ENCODE data around the gene OAS2.
"Not testable (repeated sequence)": the region's sequence is repeated elsewhere in the genome, so short reads cannot be mapped to it uniquely, and the experiment has no call there.

Gene OAS2

DNA sequence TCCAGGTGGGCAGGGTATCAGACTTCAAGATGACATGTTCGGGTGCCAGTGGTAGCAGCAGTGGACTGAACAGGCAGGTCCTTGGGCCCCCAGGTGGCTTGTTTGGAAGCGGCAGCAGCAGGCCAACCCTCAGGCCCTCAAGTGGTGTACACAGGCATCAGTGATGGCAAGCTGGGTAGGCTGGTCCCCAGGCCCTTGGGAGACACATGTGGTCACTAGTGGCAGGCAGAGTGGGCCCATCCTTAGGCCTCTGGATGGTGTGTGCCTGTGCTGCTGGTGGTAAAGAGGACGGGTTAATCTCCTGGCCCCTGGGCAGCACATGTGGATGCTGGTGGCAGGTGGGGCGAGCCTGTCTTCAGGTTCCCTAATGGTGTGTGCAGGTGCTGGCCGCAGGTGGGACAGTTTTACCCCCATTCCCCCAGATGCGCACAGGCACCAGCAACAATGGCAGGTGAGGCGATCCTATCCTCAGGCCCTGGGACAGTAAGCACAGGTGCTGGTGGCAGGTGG, 8.0 kb downstream of the OAS2 start:
- no peak for DNase-seq

DNA sequence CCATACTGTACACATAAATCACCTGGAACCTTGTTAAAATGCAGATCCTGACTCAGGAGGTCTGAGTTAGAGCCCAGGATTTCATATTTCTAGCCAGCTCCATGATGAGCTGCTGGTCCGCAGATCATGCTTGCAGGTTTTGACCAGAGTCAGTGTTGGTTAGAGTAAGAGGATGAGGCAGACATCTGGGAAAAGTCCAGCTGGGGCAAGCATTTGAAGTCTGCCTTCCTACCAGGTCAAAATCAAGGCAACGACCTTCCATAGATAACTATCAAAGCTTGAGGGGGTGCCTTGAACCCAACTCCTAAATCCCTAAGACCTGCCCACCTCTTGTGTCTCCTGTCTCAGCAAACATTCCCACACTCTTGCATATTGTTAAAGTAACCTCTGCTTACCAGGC, 9.2 kb downstream of the OAS2 start:
- peak; percentile 28 for DNase-seq

GRCh38 chr12:112988224-112988623, 9.9 kb downstream of the OAS2 start:
- DNase-seq = no peak

DNA sequence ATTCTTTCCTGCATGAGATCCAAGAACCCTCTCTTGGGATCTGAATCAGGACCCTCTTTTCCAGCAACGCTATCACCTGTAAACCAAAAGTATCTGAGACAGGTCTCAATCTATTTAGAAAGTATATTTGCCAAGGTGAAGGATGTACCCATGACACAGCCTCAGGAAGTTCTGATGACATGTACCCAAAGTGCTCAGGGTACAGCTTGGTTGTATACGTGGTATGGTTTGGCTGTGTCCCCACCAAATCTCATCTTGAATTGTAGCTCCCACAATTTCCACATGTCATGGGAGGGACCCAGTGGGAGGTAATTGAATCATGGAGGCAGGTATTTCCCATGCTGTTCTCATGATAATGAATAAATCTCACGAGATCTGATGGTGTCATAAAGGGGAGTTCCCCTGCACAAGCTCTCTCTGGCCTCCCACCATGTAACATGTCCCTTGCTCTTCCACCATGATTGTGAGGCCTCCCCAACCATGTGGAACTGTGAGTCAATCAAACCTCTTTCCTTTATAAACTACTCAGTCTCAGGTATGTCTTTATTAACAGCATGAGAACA, 10.6 kb downstream of the OAS2 start:
- DNase-seq = not testable (repeated sequence)

DNA sequence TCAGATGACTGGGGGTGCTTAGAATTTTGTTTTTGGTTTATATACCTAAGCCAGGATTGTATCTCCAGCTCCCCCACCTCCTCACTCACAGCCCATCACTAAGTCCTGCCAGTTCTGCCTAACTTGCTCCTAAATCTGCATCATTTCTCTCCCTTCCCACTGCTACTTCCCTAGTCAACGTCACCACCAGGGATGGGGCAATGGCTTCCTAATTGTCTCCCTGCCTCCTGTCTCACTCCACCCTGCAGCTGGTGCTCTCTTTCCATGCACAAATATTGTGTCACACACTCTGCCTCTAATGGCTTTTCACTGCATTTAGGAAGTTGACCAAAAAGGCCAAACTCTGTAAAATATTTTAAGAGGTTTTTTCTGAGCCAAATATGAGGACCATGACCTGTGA, 11.5 kb downstream of the OAS2 start:
- no peak for DNase-seq

DNA sequence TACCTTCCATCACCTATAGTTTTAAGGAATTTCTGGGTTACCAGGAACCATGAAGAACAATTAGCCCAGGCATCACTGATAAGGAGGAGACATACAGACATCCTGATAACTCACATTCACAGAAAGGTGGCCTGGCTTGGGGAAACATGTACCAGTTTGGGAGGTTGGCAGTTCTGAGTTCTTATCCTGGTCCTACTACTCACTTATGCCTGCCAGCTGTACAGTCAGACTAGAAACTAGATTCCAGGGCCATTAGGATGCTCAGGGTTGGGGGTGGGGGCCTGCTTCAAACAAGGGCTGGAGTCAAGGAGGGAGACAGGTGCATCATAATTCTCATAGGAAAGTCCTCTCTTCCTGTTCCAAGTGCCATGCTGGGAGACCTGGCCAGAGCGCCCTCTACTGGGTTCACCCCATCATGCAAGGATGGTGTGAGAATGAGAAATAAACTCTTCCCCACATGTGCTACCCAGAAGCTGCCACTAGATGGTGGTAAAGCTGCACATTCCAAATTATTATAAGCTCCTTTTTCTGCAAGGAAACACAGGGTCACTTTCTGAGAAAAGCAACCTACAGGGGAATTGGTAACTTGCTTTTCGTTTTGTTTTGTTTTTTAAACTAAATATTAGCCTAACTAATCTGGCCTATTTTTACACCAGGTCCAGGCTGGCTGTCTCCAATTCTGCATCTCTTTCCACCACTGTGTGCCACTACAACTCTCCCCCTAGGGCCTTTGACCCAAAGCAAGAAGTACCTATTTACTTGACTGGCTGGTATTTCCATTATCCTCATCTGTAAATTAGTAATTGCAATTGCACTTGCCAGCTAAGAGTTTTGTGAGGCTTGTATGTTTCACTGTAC, 14.5 kb downstream of the OAS2 start:
- peak; percentile 81 for DNase-seq

DNA sequence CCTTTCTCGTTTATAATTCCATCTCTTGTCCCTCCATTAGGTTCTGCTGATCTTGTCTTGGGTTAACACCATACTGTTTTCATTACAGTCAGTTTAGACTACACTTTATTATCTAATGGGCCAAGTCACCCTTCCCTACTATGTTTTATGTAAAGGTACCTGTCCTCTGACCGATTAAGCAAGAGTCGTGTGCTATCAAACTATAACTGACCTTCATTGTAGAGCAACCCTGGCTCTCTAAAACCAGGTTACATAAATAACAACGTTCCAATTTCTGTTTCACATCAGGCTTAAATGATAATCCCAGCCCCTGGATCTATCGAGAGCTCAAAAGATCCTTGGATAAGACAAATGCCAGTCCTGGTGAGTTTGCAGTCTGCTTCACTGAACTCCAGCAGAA, 16.7 kb downstream of the OAS2 start:
- DNase-seq = no peak

DNA sequence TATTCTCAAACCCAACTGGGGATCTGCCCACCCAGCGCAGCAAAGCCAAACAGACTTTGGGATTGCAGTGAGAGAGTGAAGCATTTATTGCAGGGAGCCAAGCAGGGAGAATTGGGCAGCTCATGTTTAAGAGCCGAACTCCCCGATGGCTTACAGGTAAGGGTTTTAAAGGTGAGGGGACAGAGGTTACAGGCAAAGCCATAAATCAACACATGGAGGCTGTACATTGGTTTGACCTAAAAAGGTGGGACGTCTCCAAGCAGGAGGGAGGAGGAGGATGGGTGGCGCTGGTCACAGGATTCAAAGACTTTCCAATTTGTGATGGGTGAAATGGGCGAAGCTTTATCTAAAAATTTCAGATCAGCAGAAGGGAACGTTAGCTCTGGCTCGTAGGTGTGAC, 18.2 kb downstream of the OAS2 start:
- DNase-seq = no peak

GRCh38 chr12:112997506-112997905, 19.2 kb downstream of the OAS2 start:
- DNase-seq = no peak

DNA sequence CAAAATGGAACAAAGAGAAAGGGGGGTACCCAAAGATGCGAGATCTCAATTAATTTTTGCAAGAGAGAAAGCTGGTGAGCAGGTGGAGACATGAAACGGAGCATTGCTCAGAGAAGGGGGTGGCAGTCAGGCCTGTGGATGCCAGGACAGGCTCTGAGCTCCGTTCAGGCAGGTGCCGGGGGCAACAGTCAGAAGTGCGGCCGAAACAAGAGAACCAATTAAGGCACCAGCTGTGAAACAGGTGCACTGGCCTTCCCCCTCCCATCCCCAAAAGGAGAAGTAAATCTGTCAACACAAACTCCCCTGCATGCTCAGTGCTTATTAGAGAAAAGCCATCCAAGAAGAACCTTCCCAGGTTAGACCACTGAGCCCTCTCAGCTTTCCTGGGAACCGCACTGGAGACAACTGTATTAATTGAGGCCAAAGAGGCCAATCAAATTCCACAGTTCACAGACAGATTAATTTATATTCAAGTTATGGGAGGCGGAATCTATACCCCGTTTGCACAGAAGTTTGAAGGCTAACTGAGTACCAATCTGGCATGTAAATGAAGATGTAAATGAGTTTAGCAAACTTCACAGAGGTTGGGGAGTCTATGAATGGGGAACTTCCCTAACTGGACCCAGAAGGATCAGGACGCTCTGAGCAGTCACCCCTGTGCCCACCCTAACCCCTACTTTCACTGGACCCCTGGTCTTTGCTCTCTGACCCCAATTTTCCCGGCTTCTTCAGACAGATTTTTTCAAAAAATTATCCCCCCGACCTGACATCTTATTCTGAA, 20.9 kb downstream of the OAS2 start:
- DNase-seq = no peak

GRCh38 chr12:113000433-113000832, 22.1 kb downstream of the OAS2 start:
- DNase-seq = no peak

- DNase-seq = no peak
Observed at GRCh38 chr12:113002155-113002554, 23.8 kb downstream of the OAS2 start.

DNA sequence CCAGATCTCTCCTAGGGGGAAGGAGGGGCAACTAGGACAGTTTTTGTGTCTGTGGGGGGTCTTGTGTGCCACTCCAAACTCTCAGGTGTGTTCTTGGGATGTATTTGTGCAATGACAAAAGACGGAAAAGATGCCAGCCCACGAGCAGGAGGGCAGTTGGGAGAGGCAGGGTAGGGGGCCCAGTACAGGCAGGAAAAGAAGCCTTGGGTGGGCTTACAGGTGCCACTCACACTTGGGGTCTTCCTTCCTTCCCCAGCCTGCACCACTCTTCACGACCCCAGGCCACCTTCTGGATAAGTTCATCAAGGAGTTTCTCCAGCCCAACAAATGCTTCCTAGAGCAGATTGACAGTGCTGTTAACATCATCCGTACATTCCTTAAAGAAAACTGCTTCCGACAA, 24.4 kb downstream of the OAS2 start:
- peak; percentile 30 for DNase-seq

- peak; percentile 6 for DNase-seq
Observed at GRCh38 chr12:113003636-113004035, 25.3 kb downstream of the OAS2 start.

GRCh38 chr12:113005762-113006161, 27.4 kb downstream of the OAS2 start:
- no peak for DNase-seq

DNA sequence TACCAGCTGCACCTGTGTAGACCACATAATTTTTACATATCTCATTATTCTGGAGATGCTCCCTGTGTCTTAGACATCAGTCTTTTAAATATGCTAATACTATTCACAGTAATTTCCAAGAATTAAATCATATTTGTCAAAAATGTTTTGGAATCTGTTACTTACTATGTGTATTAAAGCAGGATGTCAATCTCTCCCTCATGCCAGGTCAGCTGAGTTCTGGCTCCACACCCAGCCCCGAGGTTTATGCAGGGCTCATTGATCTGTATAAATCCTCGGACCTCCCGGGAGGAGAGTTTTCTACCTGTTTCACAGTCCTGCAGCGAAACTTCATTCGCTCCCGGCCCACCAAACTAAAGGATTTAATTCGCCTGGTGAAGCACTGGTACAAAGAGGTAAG, 27.9 kb downstream of the OAS2 start:
- DNase-seq = no peak

- DNase-seq = no peak
Observed at GRCh38 chr12:113006641-113007040, 28.3 kb downstream of the OAS2 start.

DNA sequence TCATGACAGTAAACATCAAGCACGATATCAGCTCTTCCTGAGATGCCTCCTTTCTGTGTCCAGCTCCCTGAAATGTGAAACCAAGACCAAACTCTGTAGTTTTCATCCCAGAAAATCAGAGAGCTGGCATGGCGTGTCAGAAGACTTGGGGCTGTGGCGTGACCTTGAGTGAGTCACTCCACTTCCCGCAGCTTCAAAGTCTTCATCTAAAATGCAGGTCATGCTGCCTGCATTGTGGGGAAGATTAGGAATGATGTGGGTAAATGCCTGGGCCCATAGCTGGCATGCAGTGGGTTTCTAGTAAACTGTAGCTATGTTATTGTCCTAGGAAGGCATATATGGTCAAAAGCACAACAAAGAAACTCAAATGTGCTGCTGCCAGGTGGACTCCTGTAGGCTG, 28.8 kb downstream of the OAS2 start:
- no peak for DNase-seq

- DNase-seq = no peak
Observed at GRCh38 chr12:113010701-113011100, 32.4 kb downstream of the OAS2 start.

- no peak for DNase-seq
Observed at GRCh38 chr12:113014565-113014964, 36.2 kb downstream of the OAS2 start.

GRCh38 chr12:113016796-113017195, 38.5 kb downstream of the OAS2 start:
- no peak for DNase-seq

DNA sequence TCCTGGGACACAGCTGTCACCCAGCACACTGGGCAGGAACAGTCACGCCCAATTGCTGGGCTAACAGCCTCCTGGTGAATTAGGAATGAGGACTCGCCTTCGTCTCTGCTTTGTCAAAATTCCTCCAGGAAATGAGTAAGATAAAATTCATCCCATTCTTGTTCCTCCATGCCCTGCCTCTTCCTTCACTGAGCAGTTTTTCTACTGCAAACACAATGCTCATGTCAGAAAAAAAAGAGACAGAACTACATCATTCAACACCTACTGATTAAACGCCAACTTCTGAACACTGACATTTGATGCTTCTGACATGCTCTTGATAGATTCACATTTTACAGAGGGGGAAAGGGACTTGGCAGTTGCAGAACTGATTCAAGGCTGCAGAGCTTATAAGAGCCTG, 40.7 kb downstream of the OAS2 start:
- no peak for DNase-seq

DNA sequence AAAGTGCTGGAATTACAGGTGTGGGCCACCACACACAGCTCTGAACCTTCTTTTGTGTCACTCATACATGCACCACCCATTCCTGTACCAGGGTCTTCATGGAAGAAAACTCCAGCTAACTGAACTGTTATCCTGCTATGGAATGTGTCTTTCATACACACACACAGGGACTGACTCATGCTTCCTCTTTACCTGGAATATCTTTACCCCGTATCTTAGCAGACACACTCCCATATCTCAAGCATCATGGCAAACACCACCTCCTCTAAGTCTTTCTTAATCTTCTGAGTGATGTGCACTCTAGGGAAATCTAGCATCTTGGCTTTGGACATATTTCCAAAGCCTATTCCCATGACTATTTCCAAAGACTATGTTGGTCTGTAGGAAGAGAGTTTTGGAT, 43.2 kb downstream of the OAS2 start:
- no peak for DNase-seq

All from activated CD8-positive, alpha-beta memory T cell treated with anti-CD3 and anti-CD28 coated beads, Interleukin-2, amount 50 U/mL, for 48 hours (primary cell).